ENCODE measurements around the gene TCTN1. TPM values are rescaled to one million over a fixed set of nuclear protein-coding genes. Genes with fewer than 3 reads are reported as not detected.
A peak's percentile ranks its signal among the peaks of the same experiment; 100 is the strongest.
"Not testable (repeated sequence)": the region's sequence is repeated elsewhere in the genome, so short reads cannot be mapped to it uniquely, and the experiment has no call there.

The TCTN1 gene
- total RNA-seq, 3 donors from 2014 or later = 7.2 to 23.7 (median 8.2) TPM

GRCh38 chr12:110591451-110592051, 22.4 kb upstream of the TCTN1 start:
- no peak overlapping the region for H3K4me3 ChIP-seq
- H3K9me3 ChIP-seq = no peaks in the 10 kb centered on the region
- H3K36me3 ChIP-seq (ENCODE audit: low read depth) = no peaks in the 10 kb centered on the region
- DNase-seq (no peak), ATAC-seq (peak; percentile 73)
- H3K4me1 ChIP-seq (ENCODE audit: low read depth) = peaks cover 21% of the 10 kb centered on the region
- TF ChIP-seq CTCF (IDR thresholded peaks at IDR 0.05) = no peak
- intact Hi-C loops (cut with DNase I, micrococcal nuclease) = no loop called here

- peaks cover 21% of the 10 kb centered on the region for H3K4me1 ChIP-seq (ENCODE audit: low read depth)
- intact Hi-C loops (cut with DNase I, micrococcal nuclease) = no loop called here
- no peak for DNase-seq
- TF ChIP-seq CTCF (IDR thresholded peaks at IDR 0.05) = no peak
- no peak overlapping the region for H3K4me3 ChIP-seq
- no peaks in the 10 kb centered on the region for H3K36me3 ChIP-seq (ENCODE audit: low read depth)
- H3K9me3 ChIP-seq = no peaks in the 10 kb centered on the region
- ATAC-seq = peak; percentile 14
Observed at GRCh38 chr12:110592078-110592477, 21.9 kb upstream of the TCTN1 start.

GRCh38 chr12:110592919-110593318, 21.0 kb upstream of the TCTN1 start:
- DNase-seq; ATAC-seq; intact Hi-C loops (cut with DNase I, micrococcal nuclease); H3K36me3 ChIP-seq (ENCODE audit: low read depth); H3K4me3 ChIP-seq; H3K9me3 ChIP-seq: not testable (repeated sequence)
- H3K4me1 ChIP-seq (ENCODE audit: low read depth) = peaks cover 21% of the 10 kb centered on the region

- TF ChIP-seq CTCF (IDR thresholded peaks at IDR 0.05) = no peak
- no peaks in the 10 kb centered on the region for H3K4me1 ChIP-seq (ENCODE audit: low read depth)
- H3K9me3 ChIP-seq = no peaks in the 10 kb centered on the region
- no peaks in the 10 kb centered on the region for H3K36me3 ChIP-seq (ENCODE audit: low read depth)
- intact Hi-C loops (cut with DNase I, micrococcal nuclease) = no loop called here
- ATAC-seq (no peak), DNase-seq (no peak)
- no peak overlapping the region for H3K4me3 ChIP-seq
Observed at GRCh38 chr12:110597885-110598284, 16.0 kb upstream of the TCTN1 start.

- intact Hi-C loops (cut with DNase I, micrococcal nuclease) = no loop called here
- Histone ChIP-seq H3K36me3 (ENCODE audit: low read depth) (no peaks in the 10 kb centered on the region), H3K9me3 (no peaks in the 10 kb centered on the region), H3K4me1 (ENCODE audit: low read depth) (no peaks in the 10 kb centered on the region), H3K4me3 (no peak overlapping the region)
- TF ChIP-seq CTCF (IDR thresholded peaks at IDR 0.05) = no peak
- no peak for DNase-seq
- no peak for ATAC-seq
Observed at GRCh38 chr12:110599334-110599733, 14.6 kb upstream of the TCTN1 start.

GRCh38 chr12:110600254-110600653, 13.7 kb upstream of the TCTN1 start:
- H3K4me1 ChIP-seq (ENCODE audit: low read depth) = no peaks in the 10 kb centered on the region
- intact Hi-C loops (cut with DNase I, micrococcal nuclease) = loop anchor here (5.0 kb wide), 2 partner anchors 48 to 88 kb away; no protein-coding TSS in a partner anchor
- H3K4me3 ChIP-seq = no peak overlapping the region
- TF ChIP-seq CTCF (IDR thresholded peaks at IDR 0.05) = no peak
- no peaks in the 10 kb centered on the region for H3K36me3 ChIP-seq (ENCODE audit: low read depth)
- no peaks in the 10 kb centered on the region for H3K9me3 ChIP-seq
- ATAC-seq (peak; percentile 63), DNase-seq (no peak)
